EL (cell line): ENCODE results near the gene SLC2A9.
A peak's percentile ranks its signal among the peaks of the same experiment; 100 is the strongest.
"Not testable (repeated sequence)": the region's sequence is repeated elsewhere in the genome, so short reads cannot be mapped to it uniquely, and the experiment has no call there.

ENCODE experiments used
- DNase-seq: peaks from one replicate; pipeline ENCODE4 v3.0.0-alpha.2; 2016

SLC2A9 gene

GRCh38 chr4:9923195-9923812 is 98.0 kb downstream of the SLC2A9 start:
- no peak for DNase-seq

GRCh38 chr4:9921326-9921725 is 100.0 kb downstream of the SLC2A9 start:
- DNase-seq = no peak

- DNase-seq = no peak
Observed at GRCh38 chr4:9920029-9920428, 101.3 kb downstream of the SLC2A9 start.

GRCh38 chr4:9919047-9919446 is 102.2 kb downstream of the SLC2A9 start:
- no peak for DNase-seq

GRCh38 chr4:9918484-9918883 is 102.8 kb downstream of the SLC2A9 start:
- DNase-seq = no peak

- DNase-seq = no peak
Observed at GRCh38 chr4:9916937-9917336, 104.4 kb downstream of the SLC2A9 start.

GRCh38 chr4:9916346-9916745 is 105.0 kb downstream of the SLC2A9 start:
- DNase-seq = no peak

GRCh38 chr4:9913846-9914245 is 107.5 kb downstream of the SLC2A9 start:
- no peak for DNase-seq

GRCh38 chr4:9906996-9907395 is 114.3 kb downstream of the SLC2A9 start:
- no peak for DNase-seq

GRCh38 chr4:9904976-9905587 is 116.2 kb downstream of the SLC2A9 start:
- peak; percentile 3 for DNase-seq

GRCh38 chr4:9903317-9903716 is 118.0 kb downstream of the SLC2A9 start:
- no peak for DNase-seq

GRCh38 chr4:9901257-9901656 is 120.0 kb downstream of the SLC2A9 start:
- DNase-seq = no peak

GRCh38 chr4:9900633-9901032 is 120.7 kb downstream of the SLC2A9 start:
- DNase-seq = not testable (repeated sequence)

- DNase-seq = no peak
Observed at GRCh38 chr4:9899306-9900055, 121.8 kb downstream of the SLC2A9 start.

- DNase-seq = peak; percentile 6
Observed at GRCh38 chr4:9898596-9899305, 122.5 kb downstream of the SLC2A9 start.

GRCh38 chr4:9895333-9895705 is 126.0 kb downstream of the SLC2A9 start:
- no peak for DNase-seq

- no peak for DNase-seq
Observed at GRCh38 chr4:9894644-9895332, 126.5 kb downstream of the SLC2A9 start.

GRCh38 chr4:9893329-9894108 is 127.8 kb downstream of the SLC2A9 start:
- DNase-seq = no peak

- DNase-seq = no peak
Observed at GRCh38 chr4:9891740-9892139, 129.6 kb downstream of the SLC2A9 start.

- DNase-seq = no peak
Observed at GRCh38 chr4:9891056-9891455, 130.2 kb downstream of the SLC2A9 start.

GRCh38 chr4:9889306-9889705 is 132.0 kb downstream of the SLC2A9 start:
- no peak for DNase-seq

GRCh38 chr4:9885958-9886357 is 135.3 kb downstream of the SLC2A9 start:
- DNase-seq = no peak
